A673 (cell line): ENCODE measurements around the gene TBCC.

Experiments
- CTCF ChIP-seq: fragments of 300-800, 200-600 bp; sonication (generic); conservative IDR thresholded peaks from 2 replicates; pipeline ENCODE4 v1.5.1; 2017; ENCODE audit warnings: low read depth, mild to moderate bottlenecking, antibody characterized with exemption, low read length, moderate library complexity, mixed read lengths
- EZH2 ChIP-seq: fragments of 200-600 bp; sonication (generic); IDR thresholded peaks from 2 replicates; pipeline ENCODE4 v1.6.1; 2017; ENCODE audit warnings: borderline replicate concordance, low read depth, mild to moderate bottlenecking, mixed read lengths, antibody characterized with exemption, low read length; ENCODE audit not compliant: poor library complexity, severe bottlenecking

DNA sequence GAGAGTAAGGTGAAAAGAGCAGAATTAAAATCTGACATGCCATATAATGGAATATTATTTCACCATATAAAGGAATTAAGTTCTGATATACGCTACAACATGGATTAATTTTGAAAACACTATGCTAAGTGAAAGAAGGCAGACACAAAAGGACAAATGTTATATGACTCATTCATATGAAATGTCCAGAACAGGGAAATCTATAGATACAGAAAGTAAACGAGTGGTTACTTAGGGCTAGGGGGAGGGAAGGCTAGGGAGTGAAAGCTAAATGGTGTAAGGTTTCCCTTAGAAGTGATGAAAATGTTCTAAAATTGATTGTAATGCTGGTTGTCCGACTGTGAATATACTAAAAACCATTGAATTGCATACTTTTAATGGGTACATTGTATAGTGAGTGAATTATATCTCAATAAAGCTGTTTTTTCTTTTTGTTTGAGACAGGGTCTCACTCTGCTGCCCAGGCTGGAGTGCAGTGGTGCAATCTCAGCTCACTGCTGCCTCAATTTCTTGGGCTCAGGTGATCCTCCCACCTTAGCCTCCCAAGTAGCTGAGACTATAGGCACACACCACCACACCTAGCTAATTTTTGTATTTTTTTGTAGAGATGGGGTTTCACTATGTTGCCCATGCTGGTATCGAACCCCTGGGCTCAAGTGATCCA, 31.7 kb downstream of the TBCC start:
- TF ChIP-seq CTCF (no peak), EZH2 (no peak)
